T-helper 2 cell (primary cell): ENCODE data around the gene GNG5.
"Not testable (repeated sequence)": the region's sequence is repeated elsewhere in the genome, so short reads cannot be mapped to it uniquely, and the experiment has no call there.

Experiments used
- DNase-seq, 5 experiments: peaks; one replicate each; pipeline versions ENCODE4 v3.0.0 to v3.0.0-alpha.2; 2012 to 2022

Gene GNG5

GRCh38 chr1:84488107-84488506, 18.3 kb downstream of the GNG5 start:
- no peak for DNase-seq

GRCh38 chr1:84481317-84481716, 25.1 kb downstream of the GNG5 start:
- no peak for DNase-seq

- DNase-seq: peak in 1 of 5 experiments; percentile 26
These were observed 25.7 kb downstream of the GNG5 start for GRCh38 chr1:84480650-84481049.

DNA sequence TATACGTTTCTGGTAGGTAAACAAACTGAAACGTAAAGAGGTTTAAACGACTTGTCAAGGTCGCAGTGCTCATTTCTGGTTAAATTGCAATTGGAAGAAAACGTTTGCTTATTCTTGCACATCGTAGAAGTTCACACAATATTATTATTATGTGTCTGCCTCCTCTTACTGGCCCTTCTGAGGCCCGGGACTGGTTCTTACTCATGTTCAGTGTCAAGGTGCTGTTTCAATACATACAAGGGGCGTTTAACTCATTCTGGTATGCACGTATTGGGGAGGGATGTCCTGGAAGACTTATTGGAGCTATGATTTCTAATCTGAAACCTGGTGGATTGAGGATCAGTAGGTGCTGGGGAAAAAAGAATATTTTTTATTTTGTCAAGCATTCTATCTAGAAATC, 26.4 kb downstream of the GNG5 start:
- DNase-seq: peak in 1 of 5 experiments; percentile 18

DNA sequence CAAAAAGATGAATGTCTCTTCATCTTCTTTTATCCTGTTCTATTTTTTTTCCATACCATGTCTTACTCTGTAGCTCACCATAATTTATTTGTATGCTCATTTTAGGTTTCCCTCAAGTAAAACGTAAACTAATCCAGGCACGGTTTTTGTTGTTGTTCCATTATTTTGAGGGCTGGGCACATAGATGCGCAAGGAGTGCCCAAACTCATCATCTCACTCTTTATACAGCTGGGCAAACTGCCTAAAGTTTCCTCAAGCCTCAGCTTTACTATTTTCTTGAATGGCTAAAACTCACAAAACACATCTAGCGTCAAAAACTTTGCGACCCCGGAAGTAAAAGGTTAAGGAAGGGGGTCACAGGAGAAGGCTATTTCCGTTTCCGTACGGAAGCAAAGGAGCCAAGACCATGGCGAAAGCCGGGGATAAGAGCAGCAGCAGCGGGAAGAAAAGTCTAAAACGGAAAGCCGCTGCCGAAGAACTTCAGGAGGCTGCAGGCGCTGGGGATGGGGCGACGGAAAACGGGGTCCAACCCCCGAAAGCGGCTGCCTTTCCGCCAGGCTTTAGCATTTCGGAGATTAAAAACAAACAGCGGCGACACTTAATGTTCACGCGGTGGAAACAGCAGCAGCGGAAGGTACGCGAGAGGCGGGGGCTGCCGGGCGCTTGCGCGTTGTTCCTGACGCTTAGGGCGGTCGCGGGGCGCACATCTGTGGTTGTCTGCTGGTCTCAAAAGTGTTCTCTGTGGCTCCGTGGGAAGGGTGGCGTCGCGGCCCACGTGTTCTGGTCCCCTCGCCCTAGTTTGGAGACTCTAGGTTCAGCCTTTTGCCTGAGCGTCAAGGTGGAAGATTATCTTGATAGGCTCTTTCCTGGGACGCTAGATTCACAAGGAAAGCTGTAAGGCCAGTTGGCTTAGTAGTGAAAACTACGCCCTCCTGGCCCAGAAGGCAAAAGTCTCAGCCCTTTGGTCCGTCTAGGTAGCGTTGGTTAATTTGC, 27.2 kb downstream of the GNG5 start, which contains the start of gene RPF1:
RPF1 (plus strand) TSS at position 391 of the 993 bp plus-strand sequence; CDS start at position 407, 16 bp downstream.
- peak; percentile 48 to 91 (median 73) for DNase-seq

GRCh38 chr1:84476225-84476624, 30.2 kb downstream of the GNG5 start:
- no peak for DNase-seq

GRCh38 chr1:84467298-84467697, 39.1 kb downstream of the GNG5 start:
- no peak for DNase-seq

DNA sequence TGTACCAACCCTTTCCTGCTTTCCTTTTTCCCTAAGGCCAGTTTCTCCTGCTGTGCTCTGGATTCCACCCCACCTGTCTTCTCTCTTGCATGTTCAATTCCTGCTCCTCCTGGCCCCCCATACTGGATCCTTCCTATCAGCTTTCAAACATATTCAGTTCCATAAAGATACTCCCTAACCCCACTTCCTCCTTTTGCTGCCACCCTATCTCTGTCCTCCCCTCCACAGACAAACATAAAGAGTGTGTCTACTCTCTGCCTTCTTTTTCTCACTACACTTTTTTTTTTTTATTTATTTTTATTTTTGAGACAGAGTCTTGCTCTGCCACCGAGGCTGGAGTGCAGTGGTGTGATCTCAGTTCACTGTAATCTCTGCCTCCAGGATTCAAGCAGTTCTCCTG, 44.3 kb downstream of the GNG5 start:
- DNase-seq: no peak

- no peak for DNase-seq
These were observed 53.9 kb downstream of the GNG5 start for GRCh38 chr1:84452436-84452835.

- DNase-seq: no peak
These were observed 55.5 kb downstream of the GNG5 start for GRCh38 chr1:84450910-84451309.

GRCh38 chr1:84448704-84449103, 57.7 kb downstream of the GNG5 start:
- DNase-seq: not testable (repeated sequence)
